ENCODE data around the gene MRS2. TPM values are rescaled to one million over a fixed set of nuclear protein-coding genes. Genes with fewer than 3 reads are reported as not detected.

Gene MRS2
- total and polyA plus RNA-seq, 9 of the 15 experiments (the other 6 are each of a cell fraction or from before 2014, with no cell fraction given) = 14.6 to 57.9 (median 48.1) TPM

DNA sequence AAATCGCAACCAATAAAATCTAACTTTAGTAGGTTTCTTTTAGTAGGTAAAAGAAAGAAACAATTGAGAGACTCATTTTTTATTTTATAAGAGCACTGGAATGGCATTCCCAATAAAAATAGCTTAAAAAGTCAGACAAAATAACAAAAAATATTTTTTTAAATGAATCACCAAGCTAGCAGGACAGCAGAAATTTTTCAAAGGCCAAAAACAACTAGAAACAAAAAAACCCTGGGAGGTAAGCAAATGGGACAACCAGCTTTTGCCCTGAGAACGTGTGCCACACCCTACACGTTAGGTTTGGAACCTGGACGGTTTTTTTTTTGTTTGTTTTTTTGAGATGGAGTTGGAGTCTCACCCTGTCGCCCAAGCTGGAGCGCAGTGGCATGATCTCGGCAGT lies 67.1 kb downstream of the MRS2 start:
- Histone ChIP-seq H3K9ac (ENCODE audit: insufficient read depth in 1 of 2, low read depth in 2 of 2, low read length in 2 of 2) (no peak overlapping the region), H3K36me3 (ENCODE audit: control insufficient read depth, insufficient read depth, low read length) (no peaks in the 10 kb centered on the region), H3K9me1 (ENCODE audit: control insufficient read depth, insufficient read depth, low read length) (no peaks in the 10 kb centered on the region), H4K20me1 (replicated peaks; ENCODE audit: control insufficient read depth, insufficient read depth, low read length) (no peaks in the 10 kb centered on the region), H2AFZ (ENCODE audit: low read depth, low read length) (no peak overlapping the region), H3K4me2 (ENCODE audit: insufficient read depth, low read length) (no peak overlapping the region), H3K79me2 (ENCODE audit: control insufficient read depth, insufficient read depth, low read length) (no peaks in the 10 kb centered on the region), H3K9me3 (replicated peaks; ENCODE audit: control insufficient read depth, insufficient read depth, low read depth, low read length) (no peaks in the 10 kb centered on the region), H3K27ac (ENCODE audit: extremely low read depth, low read depth, low read length) (no peak overlapping the region), H3K4me1 (replicated peaks in 1 of 2; ENCODE audit: control insufficient read depth in 2 of 2, insufficient read depth in 2 of 2, low read length in 2 of 2) (no peaks in the 10 kb centered on the region), H3K27me3 (ENCODE audit: control insufficient read depth in 2 of 2, insufficient read depth in 2 of 2, low read length in 2 of 2) (peaks cover 3 to 7% of the 10 kb centered on the region in 2 experiments; a peak in 3 of 5 replicates), H3K4me3 (no peak overlapping the region)
- POLR2A ChIA-PET = no interaction called here
- WGBS (ENCODE audit: insufficient coverage, low coverage, missing lambda C conversion rate) = 31% methylated on average over 7 of the region's 7 CpGs
- FAIRE-seq (no peak), DNase-seq (ENCODE audit: extremely low read depth in 1 of 4, low spot score in 3 of 4) (no peak), ATAC-seq (no peak)
- TF ChIP-seq, protein P1, sequence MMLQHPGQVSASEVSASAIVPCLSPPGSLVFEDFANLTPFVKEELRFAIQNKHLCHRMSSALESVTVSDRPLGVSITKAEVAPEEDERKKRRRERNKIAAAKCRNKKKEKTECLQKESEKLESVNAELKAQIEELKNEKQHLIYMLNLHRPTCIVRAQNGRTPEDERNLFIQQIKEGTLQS (IDR thresholded peaks at IDR 0.05) = no peak
- TF ChIP-seq, protein P1 (CRISPR knock-in tag; conservative IDR thresholded peaks at IDR 0.05) = no peak
- TF ChIP-seq, protein P2, sequence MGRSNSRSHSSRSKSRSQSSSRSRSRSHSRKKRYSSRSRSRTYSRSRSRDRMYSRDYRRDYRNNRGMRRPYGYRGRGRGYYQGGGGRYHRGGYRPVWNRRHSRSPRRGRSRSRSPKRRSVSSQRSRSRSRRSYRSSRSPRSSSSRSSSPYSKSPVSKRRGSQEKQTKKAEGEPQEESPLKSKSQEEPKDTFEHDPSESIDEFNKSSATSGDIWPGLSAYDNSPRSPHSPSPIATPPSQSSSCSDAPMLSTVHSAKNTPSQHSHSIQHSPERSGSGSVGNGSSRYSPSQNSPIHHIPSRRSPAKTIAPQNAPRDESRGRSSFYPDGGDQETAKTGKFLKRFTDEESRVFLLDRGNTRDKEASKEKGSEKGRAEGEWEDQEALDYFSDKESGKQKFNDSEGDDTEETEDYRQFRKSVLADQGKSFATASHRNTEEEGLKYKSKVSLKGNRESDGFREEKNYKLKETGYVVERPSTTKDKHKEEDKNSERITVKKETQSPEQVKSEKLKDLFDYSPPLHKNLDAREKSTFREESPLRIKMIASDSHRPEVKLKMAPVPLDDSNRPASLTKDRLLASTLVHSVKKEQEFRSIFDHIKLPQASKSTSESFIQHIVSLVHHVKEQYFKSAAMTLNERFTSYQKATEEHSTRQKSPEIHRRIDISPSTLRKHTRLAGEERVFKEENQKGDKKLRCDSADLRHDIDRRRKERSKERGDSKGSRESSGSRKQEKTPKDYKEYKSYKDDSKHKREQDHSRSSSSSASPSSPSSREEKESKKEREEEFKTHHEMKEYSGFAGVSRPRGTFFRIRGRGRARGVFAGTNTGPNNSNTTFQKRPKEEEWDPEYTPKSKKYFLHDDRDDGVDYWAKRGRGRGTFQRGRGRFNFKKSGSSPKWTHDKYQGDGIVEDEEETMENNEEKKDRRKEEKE (IDR thresholded peaks at IDR 0.05; ENCODE audit: borderline replicate concordance in 1 of 2, control insufficient read depth in 1 of 2, low read depth in 2 of 2, low read length in 1 of 2) = no peak
- TF ChIP-seq ZFP1 (CRISPR knock-in tag; IDR thresholded peaks at IDR 0.05) (no peak), KLF16 (IDR thresholded peaks at IDR 0.05) (no peak), MED1 (CRISPR knock-in tag; IDR thresholded peaks at IDR 0.05; ENCODE audit: borderline replicate concordance) (no peak), POLR3G (IDR thresholded peaks at IDR 0.05; ENCODE audit: extremely low read depth, insufficient read length, insufficient replicate concordance) (no peak), NR1H2 (CRISPR knock-in tag; IDR thresholded peaks at IDR 0.05) (no peak), SNAPC5 (CRISPR knock-in tag; IDR thresholded peaks at IDR 0.05) (no peak), LEF1 (IDR thresholded peaks at IDR 0.05) (no peak), RHOXF2B (CRISPR knock-in tag; conservative IDR thresholded peaks at IDR 0.05) (no peak), ZNF274 (IDR thresholded peaks at IDR 0.05; ENCODE audit: borderline replicate concordance, low read depth, low read length) (no peak), EP300 (IDR thresholded peaks at IDR 0.05; ENCODE audit: low read length) (no peak), ZNF586 (CRISPR knock-in tag; conservative IDR thresholded peaks at IDR 0.05) (no peak), MCM5 (IDR thresholded peaks at IDR 0.05; ENCODE audit: low read depth) (no peak), PHF21A (IDR thresholded peaks at IDR 0.05; ENCODE audit: borderline replicate concordance, low read depth) (no peak), TRIM28 (IDR thresholded peaks at IDR 0.05) (no peak), HNRNPLL (IDR thresholded peaks at IDR 0.05; ENCODE audit: low read depth, low read length, poor library complexity, severe bottlenecking) (no peak)
- CTCF ChIA-PET (ENCODE audit: low intra/inter-chr PET ratio) = no interaction called here
- in situ Hi-C loops (cut with MboI) = no loop called here
- BruUV-seq (replicated peaks) = no TSS peak
- intact Hi-C loops (cut with micrococcal nuclease) = no loop called here

All from K562 (cell line).